PFSK-1 (cell line): ENCODE data around the gene C19orf85.

Experiments
- FOXP2 ChIP-seq: optimal IDR thresholded peaks from 2 replicates; pipeline ENCODE3; 2011; ENCODE audit warnings: borderline replicate concordance, control low read depth, inconsistent platforms; ENCODE audit not compliant: insufficient read depth; ENCODE audit errors: extremely low read length, extremely low read depth

The C19orf85 gene

GRCh38 chr19:55418185-55418584, 46.4 kb downstream of the C19orf85 start:
- no peak for TF ChIP-seq FOXP2
